HCT116 (cell line): ENCODE measurements around the gene RPL21.
"Not testable (repeated sequence)": the region's sequence is repeated elsewhere in the genome, so short reads cannot be mapped to it uniquely, and the experiment has no call there.

Experiments
- CBX3 ChIP-seq: IDR thresholded peaks from 2 replicates; pipeline ENCODE4 v1.6.1; 2012; ENCODE audit warnings: low read depth
- CEBPB ChIP-seq: IDR thresholded peaks from 2 replicates; pipeline ENCODE4 v1.6.1; 2012; ENCODE audit warnings: low read depth
- CTCF ChIP-seq, 3 experiments: fragments of 200-600 bp in 1 of 3; sonication (generic) in 1 of 3; IDR thresholded peaks in 2 of 3; conservative IDR thresholded peaks in 1 of 3; 2 replicates each; pipeline ENCODE4 v1.5.1; 2012 to 2017; ENCODE audit warnings: low read depth in 2 of 3, low read length in 2 of 3, antibody characterized with exemption in 1 of 3, borderline replicate concordance in 1 of 3, control low read depth in 1 of 3, mild to moderate bottlenecking in 1 of 3, mixed read lengths in 1 of 3, mixed run types in 1 of 3, moderate library complexity in 1 of 3; ENCODE audit not compliant: insufficient read depth in 1 of 3
- ELF1 ChIP-seq: IDR thresholded peaks from 2 replicates; pipeline ENCODE4 v1.6.1; 2012; ENCODE audit warnings: low read depth, borderline replicate concordance
- EZH2 ChIP-seq: fragments of 200-600 bp; sonication (generic); IDR thresholded peaks from 2 replicates; pipeline ENCODE4 v1.6.1; 2017; ENCODE audit warnings: antibody characterized with exemption, mixed run types
- EZH2phosphoT487 ChIP-seq: fragments of 200-600 bp; IDR thresholded peaks from 2 replicates; pipeline ENCODE4 v1.6.1; 2018; ENCODE audit warnings: antibody characterized with exemption, borderline replicate concordance
- MAX ChIP-seq: IDR thresholded peaks from 2 replicates; pipeline ENCODE4 v1.6.1; 2012
- POLR2A ChIP-seq: IDR thresholded peaks from 2 replicates; pipeline ENCODE4 v1.7.0; 2011; ENCODE audit warnings: borderline replicate concordance; ENCODE audit not compliant: insufficient read depth, insufficient read length; ENCODE audit errors: extremely low read depth
- POLR2AphosphoS5 ChIP-seq: IDR thresholded peaks from 2 replicates; pipeline ENCODE4 v1.6.1; 2011; ENCODE audit warnings: mild to moderate bottlenecking, low read depth, low read length, moderate library complexity
- SIN3A ChIP-seq: IDR thresholded peaks from 2 replicates; pipeline ENCODE4 v1.6.1; 2012; ENCODE audit warnings: low read depth
- SP1 ChIP-seq: IDR thresholded peaks from 2 replicates; pipeline ENCODE4 v1.6.1; 2012; ENCODE audit warnings: low read depth
- YY1 ChIP-seq: IDR thresholded peaks from 2 replicates; pipeline ENCODE4 v1.6.1; 2011; ENCODE audit warnings: low read length, low read depth, moderate library complexity, mild to moderate bottlenecking; ENCODE audit not compliant: insufficient replicate concordance; ENCODE audit errors: extremely low read depth
- TF ChIP-seq, protein P1 (sequence below): IDR thresholded peaks from 2 replicates; pipeline ENCODE4 v1.6.1; 2012; ENCODE audit warnings: low read depth

DNA sequence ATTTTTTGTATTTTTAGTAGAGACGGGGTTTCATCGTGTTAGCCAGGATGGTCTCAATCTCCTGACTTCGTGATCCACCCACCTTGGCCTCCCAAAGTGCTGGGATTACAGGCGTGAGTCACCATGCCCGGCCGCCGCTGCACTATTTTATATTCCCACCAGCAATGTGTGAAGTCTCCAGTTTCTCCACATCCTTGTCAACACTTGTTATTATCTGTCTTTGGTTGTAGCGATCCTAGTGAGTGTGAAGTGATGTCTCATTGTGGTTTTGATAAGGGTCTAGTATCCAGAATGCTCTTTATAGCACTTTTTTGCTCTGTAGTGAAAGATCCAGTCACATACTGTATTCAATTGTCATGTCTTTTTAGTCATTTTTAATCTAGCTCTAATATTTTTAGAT lies 40.6 kb downstream of the RPL21 start:
- not testable (repeated sequence) for TF ChIP-seq YY1; CTCF (IDR thresholded peaks at IDR 0.05 in 2 of 3, conservative IDR thresholded peaks at IDR 0.05 in 1 of 3; ENCODE audit: borderline replicate concordance in 1 of 3, insufficient read depth in 1 of 3, low read depth in 2 of 3, low read length in 2 of 3); MAX; CBX3; EZH2; POLR2A; SIN3A; SP1; ELF1; EZH2phosphoT487; POLR2AphosphoS5; CEBPB
- TF ChIP-seq, protein P1, sequence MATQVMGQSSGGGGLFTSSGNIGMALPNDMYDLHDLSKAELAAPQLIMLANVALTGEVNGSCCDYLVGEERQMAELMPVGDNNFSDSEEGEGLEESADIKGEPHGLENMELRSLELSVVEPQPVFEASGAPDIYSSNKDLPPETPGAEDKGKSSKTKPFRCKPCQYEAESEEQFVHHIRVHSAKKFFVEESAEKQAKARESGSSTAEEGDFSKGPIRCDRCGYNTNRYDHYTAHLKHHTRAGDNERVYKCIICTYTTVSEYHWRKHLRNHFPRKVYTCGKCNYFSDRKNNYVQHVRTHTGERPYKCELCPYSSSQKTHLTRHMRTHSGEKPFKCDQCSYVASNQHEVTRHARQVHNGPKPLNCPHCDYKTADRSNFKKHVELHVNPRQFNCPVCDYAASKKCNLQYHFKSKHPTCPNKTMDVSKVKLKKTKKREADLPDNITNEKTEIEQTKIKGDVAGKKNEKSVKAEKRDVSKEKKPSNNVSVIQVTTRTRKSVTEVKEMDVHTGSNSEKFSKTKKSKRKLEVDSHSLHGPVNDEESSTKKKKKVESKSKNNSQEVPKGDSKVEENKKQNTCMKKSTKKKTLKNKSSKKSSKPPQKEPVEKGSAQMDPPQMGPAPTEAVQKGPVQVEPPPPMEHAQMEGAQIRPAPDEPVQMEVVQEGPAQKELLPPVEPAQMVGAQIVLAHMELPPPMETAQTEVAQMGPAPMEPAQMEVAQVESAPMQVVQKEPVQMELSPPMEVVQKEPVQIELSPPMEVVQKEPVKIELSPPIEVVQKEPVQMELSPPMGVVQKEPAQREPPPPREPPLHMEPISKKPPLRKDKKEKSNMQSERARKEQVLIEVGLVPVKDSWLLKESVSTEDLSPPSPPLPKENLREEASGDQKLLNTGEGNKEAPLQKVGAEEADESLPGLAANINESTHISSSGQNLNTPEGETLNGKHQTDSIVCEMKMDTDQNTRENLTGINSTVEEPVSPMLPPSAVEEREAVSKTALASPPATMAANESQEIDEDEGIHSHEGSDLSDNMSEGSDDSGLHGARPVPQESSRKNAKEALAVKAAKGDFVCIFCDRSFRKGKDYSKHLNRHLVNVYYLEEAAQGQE, result not testable (repeated sequence)
